SJCRH30 (cell line): ENCODE results near the gene RPL22. TPM values are rescaled to one million over a fixed set of nuclear protein-coding genes. Genes with fewer than 3 reads are reported as not detected.

Experiments
- DNase-seq, 2 experiments: peaks; one replicate each; pipeline ENCODE4 v3.0.0-alpha.2; 2015 to 2020
- H3K27ac ChIP-seq: fragments of 250-450 bp; sonication (Bioruptor Pico); 2 replicates; pipeline ENCODE4 v1.5.1; 2020; ENCODE audit warnings: mild to moderate bottlenecking, moderate library complexity
- H3K27me3 ChIP-seq: fragments of 250-450 bp; sonication (Bioruptor Pico); 2 replicates; pipeline ENCODE4 v1.5.1; 2020; ENCODE audit warnings: mild to moderate bottlenecking, moderate library complexity
- H3K36me3 ChIP-seq: fragments of 250-450 bp; sonication (Bioruptor Pico); 2 replicates; pipeline ENCODE4 v1.5.1; 2020; ENCODE audit warnings: mild to moderate bottlenecking, moderate library complexity
- H3K4me1 ChIP-seq: fragments of 250-450 bp; sonication (Bioruptor Pico); 2 replicates; pipeline ENCODE4 v1.5.1; 2020; ENCODE audit warnings: mild to moderate bottlenecking, moderate library complexity
- H3K4me3 ChIP-seq: fragments of 250-450 bp; sonication (Bioruptor Pico); 2 replicates; pipeline ENCODE4 v1.5.1; 2020; ENCODE audit warnings: mild to moderate bottlenecking, moderate library complexity
- H3K9me3 ChIP-seq: fragments of 250-450 bp; sonication (Bioruptor Pico); replicated peaks from 2 replicates; pipeline ENCODE4 v1.5.1; 2020; ENCODE audit warnings: mild to moderate bottlenecking, moderate library complexity
- total RNA-seq: library from RNA; depleted of rRNA; stranded (reverse); fragments of >200 nt; shearing (Covaris generic); gene quantifications from 2 replicates; pipeline ENCODE4 v1.2.3, GENCODE V29; 2014

The RPL22 gene
- total RNA-seq, 1 experiment from 2014 or later, result 680 TPM

- H3K27ac ChIP-seq, result no peak overlapping the region; the same call in 1 of the 2 replicates
- peaks cover 7% of the 10 kb centered on the region for H3K4me1 ChIP-seq
- H3K27me3 ChIP-seq, result no peaks in the 10 kb centered on the region
- no peaks in the 10 kb centered on the region for H3K9me3 ChIP-seq
- peak overlapping the region; percentile 95 for H3K4me3 ChIP-seq
- peaks cover 57% of the 10 kb centered on the region for H3K36me3 ChIP-seq
- DNase-seq, result no peak
These were observed 1.5 kb downstream of the RPL22 start for GRCh38 chr1:6197746-6198427.

GRCh38 chr1:6191968-6192367 is 7.4 kb downstream of the RPL22 start:
- no peak for DNase-seq
- Histone ChIP-seq H3K27me3 (no peaks in the 10 kb centered on the region), H3K9me3 (no peaks in the 10 kb centered on the region), H3K36me3 (peaks cover 95% of the 10 kb centered on the region), H3K4me3 (no peak overlapping the region), H3K27ac (no peak overlapping the region), H3K4me1 (no peaks in the 10 kb centered on the region)

GRCh38 chr1:6188466-6188865 is 10.9 kb downstream of the RPL22 start:
- Histone ChIP-seq H3K4me3 (no peak overlapping the region), H3K27me3 (no peaks in the 10 kb centered on the region), H3K9me3 (no peaks in the 10 kb centered on the region), H3K4me1 (no peaks in the 10 kb centered on the region), H3K27ac (no peak overlapping the region), H3K36me3 (peaks cover 81% of the 10 kb centered on the region)
- no peak for DNase-seq

GRCh38 chr1:6185635-6186382 is 13.6 kb downstream of the RPL22 start:
- Histone ChIP-seq H3K27me3 (peaks cover 6% of the 10 kb centered on the region; the same call in 1 of the 2 replicates), H3K27ac (no peak overlapping the region), H3K36me3 (peaks cover 57% of the 10 kb centered on the region), H3K9me3 (no peaks in the 10 kb centered on the region), H3K4me1 (no peaks in the 10 kb centered on the region; the same call in 1 of the 2 replicates), H3K4me3 (no peak overlapping the region)
- peak in 1 of 2 experiments; percentile 65 for DNase-seq

- peaks cover 8% of the 10 kb centered on the region; the same call in 1 of the 2 replicates for H3K27me3 ChIP-seq
- no peak for DNase-seq
- no peaks in the 10 kb centered on the region for H3K9me3 ChIP-seq
- peaks cover 51% of the 10 kb centered on the region for H3K36me3 ChIP-seq
- no peak overlapping the region for H3K27ac ChIP-seq
- H3K4me1 ChIP-seq, result no peaks in the 10 kb centered on the region; the same call in 1 of the 2 replicates
- H3K4me3 ChIP-seq, result no peak overlapping the region
These were observed 14.2 kb downstream of the RPL22 start for GRCh38 chr1:6185151-6185550.

- Histone ChIP-seq H3K4me3 (no peak overlapping the region), H3K27me3 (peaks cover 8% of the 10 kb centered on the region; the same call in 1 of the 2 replicates), H3K27ac (no peak overlapping the region), H3K4me1 (no peaks in the 10 kb centered on the region; the same call in 1 of the 2 replicates), H3K9me3 (no peaks in the 10 kb centered on the region), H3K36me3 (peaks cover 42% of the 10 kb centered on the region)
- peak in 1 of 2 experiments; percentile 30 for DNase-seq
These were observed 15.2 kb downstream of the RPL22 start for GRCh38 chr1:6184083-6184783.

GRCh38 chr1:6183520-6183989 is 15.8 kb downstream of the RPL22 start:
- Histone ChIP-seq H3K4me1 (no peaks in the 10 kb centered on the region; the same call in 1 of the 2 replicates), H3K36me3 (peaks cover 37% of the 10 kb centered on the region), H3K4me3 (no peak overlapping the region), H3K27me3 (peaks cover 8% of the 10 kb centered on the region; the same call in 1 of the 2 replicates), H3K27ac (no peak overlapping the region), H3K9me3 (no peaks in the 10 kb centered on the region)
- no peak for DNase-seq

GRCh38 chr1:6181347-6181770 is 18.0 kb downstream of the RPL22 start:
- DNase-seq, result no peak
- Histone ChIP-seq H3K27me3 (peaks cover 8% of the 10 kb centered on the region; the same call in 1 of the 2 replicates), H3K9me3 (no peaks in the 10 kb centered on the region), H3K27ac (no peak overlapping the region), H3K36me3 (peaks cover 16% of the 10 kb centered on the region), H3K4me3 (no peak overlapping the region), H3K4me1 (no peaks in the 10 kb centered on the region; the same call in 1 of the 2 replicates)

GRCh38 chr1:6180707-6181311 is 18.6 kb downstream of the RPL22 start:
- Histone ChIP-seq H3K4me3 (no peak overlapping the region), H3K27ac (no peak overlapping the region), H3K9me3 (no peaks in the 10 kb centered on the region), H3K27me3 (peaks cover 8% of the 10 kb centered on the region; the same call in 1 of the 2 replicates), H3K4me1 (no peaks in the 10 kb centered on the region; the same call in 1 of the 2 replicates), H3K36me3 (peaks cover 13% of the 10 kb centered on the region)
- DNase-seq, result peak in 1 of 2 experiments; percentile 25

- DNase-seq, result no peak
- no peak within 1 kb of the TSS for H3K27ac ChIP-seq
- peaks cover 8% of the 10 kb centered on the region; the same call in 1 of the 2 replicates for H3K27me3 ChIP-seq
- no peaks in the 10 kb centered on the region for H3K9me3 ChIP-seq
- H3K4me1 ChIP-seq, result no peaks in the 10 kb centered on the region; the same call in 1 of the 2 replicates
- peaks cover 8% of the 10 kb centered on the region for H3K36me3 ChIP-seq
- no peak within 1 kb of the TSS for H3K4me3 ChIP-seq
These were observed 19.1 kb downstream of the RPL22 start, which contains the start of gene CHD5 for GRCh38 chr1:6180268-6180706. Gene CHD5, minus strand, starts transcription at chr1:6180321. Its CDS starts 298 bp downstream, at chr1:6180023.

- Histone ChIP-seq H3K4me3 (no peak overlapping the region), H3K4me1 (no peaks in the 10 kb centered on the region; the same call in 1 of the 2 replicates), H3K9me3 (no peaks in the 10 kb centered on the region), H3K27ac (no peak overlapping the region), H3K36me3 (peaks cover 2% of the 10 kb centered on the region), H3K27me3 (peaks cover 8% of the 10 kb centered on the region; the same call in 1 of the 2 replicates)
- no peak for DNase-seq
These were observed 19.7 kb downstream of the RPL22 start for GRCh38 chr1:6179564-6180175.

GRCh38 chr1:6178751-6179563 is 20.4 kb downstream of the RPL22 start:
- no peaks in the 10 kb centered on the region; the same call in 1 of the 2 replicates for H3K4me1 ChIP-seq
- H3K9me3 ChIP-seq, result no peaks in the 10 kb centered on the region
- peaks cover 8% of the 10 kb centered on the region; the same call in 1 of the 2 replicates for H3K27me3 ChIP-seq
- H3K27ac ChIP-seq, result no peak overlapping the region
- H3K4me3 ChIP-seq, result no peak overlapping the region
- DNase-seq, result no peak
- no peaks in the 10 kb centered on the region for H3K36me3 ChIP-seq
